Smooth muscle cell (in vitro differentiated cells): Measurements from ENCODE around the gene KITLG. TPM values are rescaled to one million over a fixed set of nuclear protein-coding genes. Genes with fewer than 3 reads are reported as not detected.

Source experiments
- DNase-seq: peaks from one replicate; lab custom pipeline; 2025; ENCODE audit not compliant: unreplicated experiment; lab: John Stamatoyannopoulos, UW
- H2AFZ ChIP-seq: fragments of 200-600 bp; sonication (generic); 2 replicates; pipeline ENCODE4 v1.6.0; 2016; ENCODE audit warnings: antibody characterized with exemption, low read depth, mild to moderate bottlenecking
- H3F3A ChIP-seq: fragments of 200-600 bp; sonication (generic); 2 replicates; pipeline ENCODE4 v1.6.0; 2017; ENCODE audit warnings: antibody characterized with exemption, low read depth
- H3K27ac ChIP-seq: fragments of 200-600 bp; sonication (generic); 2 replicates; pipeline ENCODE4 v1.5.1; 2016; ENCODE audit warnings: low read depth, mild to moderate bottlenecking
- H3K27me3 ChIP-seq: fragments of 200-600 bp; sonication (generic); 2 replicates; pipeline ENCODE4 v1.6.1; 2016; ENCODE audit warnings: low read depth, mild to moderate bottlenecking
- H3K36me3 ChIP-seq: fragments of 200-600 bp; sonication (generic); 2 replicates; pipeline ENCODE4 v1.5.1; 2016; ENCODE audit warnings: low read depth
- H3K4me1 ChIP-seq: fragments of 200-600 bp; sonication (generic); 2 replicates; pipeline ENCODE4 v1.5.1; 2016; ENCODE audit warnings: low read depth
- H3K4me2 ChIP-seq: fragments of 200-600 bp; sonication (generic); 2 replicates; pipeline ENCODE4 v1.6.0; 2016; ENCODE audit warnings: mild to moderate bottlenecking
- H3K4me3 ChIP-seq: fragments of 200-600 bp; sonication (generic); 2 replicates; pipeline ENCODE4 v1.5.1; 2016; ENCODE audit warnings: mild to moderate bottlenecking
- H3K79me2 ChIP-seq: fragments of 200-600 bp; sonication (generic); 2 replicates; pipeline ENCODE4 v1.6.0; 2016; ENCODE audit warnings: low read depth, mild to moderate bottlenecking
- H3K9ac ChIP-seq: fragments of 200-600 bp; sonication (generic); 2 replicates; pipeline ENCODE4 v1.6.0; 2016; ENCODE audit warnings: low read depth
- H3K9me3 ChIP-seq: fragments of 200-600 bp; sonication (generic); replicated peaks from 2 replicates; pipeline ENCODE4 v1.5.1; 2016; ENCODE audit warnings: low read depth
- H4K20me1 ChIP-seq: fragments of 200-600 bp; sonication (generic); 2 replicates; pipeline ENCODE4 v1.6.0; 2016; ENCODE audit warnings: low read depth
- CTCF ChIP-seq: fragments of 200-600 bp; sonication (generic); IDR thresholded peaks from 2 replicates; pipeline ENCODE4 v1.5.1; 2017; ENCODE audit warnings: borderline replicate concordance, mild to moderate bottlenecking, antibody characterized with exemption; ENCODE audit not compliant: insufficient read depth, poor library complexity, severe bottlenecking
- WGBS: methylation state at CpG from one replicate; pipeline ENCODE4 v1.1.7; 2016; ENCODE audit warnings: low lambda C conversion rate; 5-methylcytosine and 5-hydroxymethylcytosine counted together
- polyA plus RNA-seq: library from polyadenylated mRNA; unstranded; fragments of >200 nt; fragmentation: Nextera tagmentation; extraction: Ambion mirVana; gene quantifications from 2 replicates; pipeline ENCODE4 v1.2.1, GENCODE V29; 2016
- total RNA-seq: library from RNA; depleted of rRNA; stranded (reverse); fragments of >200 nt; gene quantifications from 2 replicates; pipeline ENCODE4 v1.2.3, GENCODE V29; 2014

Gene KITLG
- total and polyA plus RNA-seq, 2 experiments from 2014 or later, result 2.1 to 8.0 TPM

- Histone ChIP-seq H3K9me3 (no peaks in the 10 kb centered on the region), H3K4me3 (no peak overlapping the region), H3K4me2 (no peak overlapping the region), H2AFZ (no peak overlapping the region), H3K79me2 (no peaks in the 10 kb centered on the region), H3F3A (no peaks in the 10 kb centered on the region), H3K27me3 (no peaks in the 10 kb centered on the region), H4K20me1 (no peaks in the 10 kb centered on the region), H3K9ac (no peak overlapping the region), H3K27ac (no peak overlapping the region), H3K4me1 (no peaks in the 10 kb centered on the region), H3K36me3 (no peaks in the 10 kb centered on the region)
- no peak for DNase-seq
- no peak for TF ChIP-seq CTCF
- 37% methylated on average over 2 of the region's 2 CpGs for WGBS
Observed at GRCh38 chr12:88546853-88547252, 33.4 kb downstream of the KITLG start.

- H3K9me3 ChIP-seq, result no peaks in the 10 kb centered on the region
- H2AFZ ChIP-seq, result no peak overlapping the region
- TF ChIP-seq CTCF, result no peak
- WGBS, result 83% methylated on average over 2 of the region's 2 CpGs
- no peaks in the 10 kb centered on the region for H3K27me3 ChIP-seq
- DNase-seq, result no peak
- no peaks in the 10 kb centered on the region for H3F3A ChIP-seq
- no peaks in the 10 kb centered on the region for H3K4me1 ChIP-seq
- no peaks in the 10 kb centered on the region for H3K79me2 ChIP-seq
- no peaks in the 10 kb centered on the region for H3K36me3 ChIP-seq
- peak overlapping the region; percentile 3 for H3K4me2 ChIP-seq
- H4K20me1 ChIP-seq, result no peaks in the 10 kb centered on the region
- no peak overlapping the region for H3K9ac ChIP-seq
- no peak overlapping the region for H3K27ac ChIP-seq
- H3K4me3 ChIP-seq, result no peak overlapping the region
Observed at GRCh38 chr12:88546226-88546625, 34.0 kb downstream of the KITLG start.

- Histone ChIP-seq H3K27me3 (no peaks in the 10 kb centered on the region), H3K4me1 (no peaks in the 10 kb centered on the region), H3K9ac (no peak overlapping the region), H3K9me3 (no peaks in the 10 kb centered on the region), H3K79me2 (no peaks in the 10 kb centered on the region), H3K36me3 (no peaks in the 10 kb centered on the region), H3F3A (no peaks in the 10 kb centered on the region), H3K4me2 (peak overlapping the region; percentile 3), H3K27ac (peak overlapping the region; percentile 25), H4K20me1 (no peaks in the 10 kb centered on the region), H2AFZ (no peak overlapping the region), H3K4me3 (no peak overlapping the region)
- no peak for DNase-seq
- 63% methylated on average over 10 of the region's 10 CpGs for WGBS
- TF ChIP-seq CTCF, result no peak
Observed at GRCh38 chr12:88544991-88545980, 35.0 kb downstream of the KITLG start.
